ENCODE results near the gene CPA4.

CPA4 gene

DNA sequence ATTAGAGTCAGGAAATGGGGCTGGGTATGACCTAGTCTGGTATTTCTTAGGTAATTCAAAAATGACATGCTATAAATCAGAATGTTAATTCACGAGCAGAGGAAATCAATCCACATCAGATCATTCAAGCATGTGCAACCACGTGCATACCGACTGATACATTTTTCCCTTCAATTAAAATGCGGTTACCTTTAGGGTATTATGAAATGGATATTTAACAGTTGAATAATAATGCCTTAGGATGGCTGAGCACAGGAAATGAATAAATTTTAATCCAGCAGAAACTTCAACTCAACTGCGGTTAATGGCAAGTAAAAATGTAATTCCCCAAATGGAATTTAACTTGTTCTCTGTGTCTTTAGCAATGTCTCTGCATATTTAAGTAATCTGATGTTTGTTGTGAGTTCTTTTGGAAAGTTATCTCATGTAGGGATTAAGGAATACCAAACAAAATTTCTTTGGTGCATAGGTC lies 17.1 kb upstream of the CPA4 start:
- no peak for DNase-seq

DNA sequence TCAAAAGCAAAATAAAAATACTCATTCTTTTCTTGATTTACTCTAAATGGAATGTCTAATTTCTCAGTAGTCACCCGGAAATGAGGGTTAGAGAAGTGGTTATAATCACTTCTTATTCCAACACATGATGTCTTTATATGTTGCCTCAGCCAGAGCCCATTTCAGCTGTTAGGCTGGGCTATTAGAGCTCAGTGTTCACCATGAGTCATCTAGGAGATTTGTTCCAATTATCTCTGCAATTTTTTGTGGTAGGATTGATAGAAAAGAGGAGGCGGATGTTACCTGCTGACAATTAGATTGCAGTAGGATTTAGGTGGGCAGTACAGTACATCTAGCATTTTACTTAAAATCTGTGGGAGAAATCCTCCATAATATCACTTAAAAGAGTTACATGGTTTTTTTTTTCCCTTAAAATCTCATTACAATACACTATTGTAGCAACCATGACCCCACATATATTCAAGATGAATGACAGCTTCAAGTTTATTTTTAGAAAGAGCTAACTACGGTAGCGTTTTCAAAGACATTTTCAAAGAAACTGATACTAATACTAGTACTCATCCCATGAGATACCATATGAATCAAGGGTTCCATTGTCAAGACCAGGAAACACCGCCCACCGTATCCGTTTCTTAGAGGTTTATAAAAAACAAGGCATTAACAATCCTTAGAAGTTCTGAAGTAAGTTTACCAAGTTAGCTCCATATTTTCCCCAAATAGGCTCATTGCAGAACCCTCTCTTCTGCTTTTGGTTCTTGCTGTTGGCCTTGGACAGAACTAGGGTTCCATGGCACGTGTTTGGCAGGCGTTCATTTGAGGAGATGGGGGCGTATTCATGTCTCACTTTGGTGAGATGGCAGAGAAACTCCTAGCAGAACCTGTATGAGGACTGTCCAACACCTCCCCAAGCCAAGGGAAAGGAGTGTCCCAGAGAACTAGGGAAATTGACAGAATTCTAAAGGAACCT lies 15.9 kb upstream of the CPA4 start:
- DNase-seq, result peak; percentile 73

DNA sequence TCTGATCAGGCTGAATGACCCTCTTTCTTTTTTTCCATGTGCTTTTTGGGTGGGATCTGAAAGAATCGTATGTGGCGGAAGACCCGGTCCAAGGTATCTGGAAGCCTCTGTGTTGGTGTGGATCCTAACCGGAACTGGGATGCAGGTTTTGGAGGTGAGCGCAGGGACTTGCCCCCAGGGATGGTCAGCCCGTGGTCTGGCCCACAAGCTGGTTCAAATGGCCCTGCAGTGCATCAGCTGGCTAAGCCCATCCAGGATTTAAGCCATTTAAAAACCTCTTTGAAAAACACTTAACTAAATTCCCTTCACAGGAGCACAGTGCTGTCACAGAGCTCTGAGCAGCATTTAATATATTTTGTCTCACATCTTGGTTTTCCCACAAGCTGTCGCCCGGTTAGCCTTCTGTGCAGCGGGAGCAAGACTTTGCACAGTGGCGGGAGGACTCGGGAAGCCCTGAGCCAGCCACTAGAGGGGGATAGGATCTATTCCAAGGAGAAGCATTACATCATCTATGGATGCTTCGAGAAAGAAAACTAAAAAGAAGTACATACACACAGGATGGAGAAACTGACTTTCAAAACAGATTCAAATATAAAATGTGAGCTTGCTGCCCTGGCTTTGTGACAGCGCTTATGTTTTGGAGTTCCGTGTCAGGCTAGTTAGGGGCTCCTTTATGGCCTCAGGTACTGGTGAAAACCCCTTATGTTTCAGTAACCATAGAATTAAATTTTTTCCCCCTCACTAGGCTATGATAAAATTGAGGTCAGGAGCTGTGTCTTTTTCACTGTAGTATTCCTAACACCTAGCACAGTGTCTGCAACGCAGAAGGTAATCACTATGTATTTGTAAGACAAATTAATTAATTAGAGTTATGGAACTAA lies 15.0 kb upstream of the CPA4 start:
- DNase-seq, result no peak

DNA sequence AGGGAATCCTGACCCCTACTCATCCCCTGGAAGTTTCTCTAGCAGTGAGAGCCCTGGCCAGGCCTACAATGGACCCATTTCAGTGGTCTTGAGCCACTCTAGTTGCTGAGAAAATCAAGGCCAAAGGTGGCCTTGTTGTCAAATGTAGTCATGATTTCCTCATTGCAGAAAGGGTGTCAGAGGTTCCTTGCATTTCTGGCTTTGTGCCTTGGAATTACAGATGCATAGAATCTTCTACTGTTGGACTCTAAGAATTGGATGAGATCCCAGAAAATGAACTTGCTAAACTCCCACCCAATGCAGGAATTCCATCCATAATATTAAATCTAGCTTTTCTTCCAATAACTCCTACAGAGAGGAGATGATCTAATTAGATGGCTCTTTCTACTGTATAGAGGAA lies 14.1 kb upstream of the CPA4 start:
- DNase-seq, result no peak

GRCh38 chr7:130279286-130279685 lies 13.7 kb upstream of the CPA4 start:
- DNase-seq, result no peak

DNA sequence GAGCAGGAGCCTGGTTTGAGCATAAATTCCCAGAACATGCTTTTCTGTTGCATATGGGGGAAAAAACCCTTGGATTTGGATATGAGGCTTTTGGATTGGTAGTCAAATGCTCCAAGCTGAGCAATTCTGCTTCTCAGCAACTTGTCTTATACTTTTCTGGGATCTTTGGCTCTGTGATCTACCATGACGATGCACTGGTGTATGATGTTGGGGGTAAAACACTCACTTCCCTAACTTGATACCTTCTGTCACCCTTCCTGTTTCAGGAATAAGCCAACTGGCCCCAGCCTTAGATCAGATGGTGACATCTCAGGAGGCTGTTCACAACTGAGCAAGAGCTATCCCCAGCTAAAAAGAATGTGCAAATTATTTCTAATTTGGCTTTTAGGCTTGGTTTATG lies 13.1 kb upstream of the CPA4 start:
- DNase-seq, result no peak

- DNase-seq, result no peak
Measured at GRCh38 chr7:130281260-130281659, 11.7 kb upstream of the CPA4 start.

DNA sequence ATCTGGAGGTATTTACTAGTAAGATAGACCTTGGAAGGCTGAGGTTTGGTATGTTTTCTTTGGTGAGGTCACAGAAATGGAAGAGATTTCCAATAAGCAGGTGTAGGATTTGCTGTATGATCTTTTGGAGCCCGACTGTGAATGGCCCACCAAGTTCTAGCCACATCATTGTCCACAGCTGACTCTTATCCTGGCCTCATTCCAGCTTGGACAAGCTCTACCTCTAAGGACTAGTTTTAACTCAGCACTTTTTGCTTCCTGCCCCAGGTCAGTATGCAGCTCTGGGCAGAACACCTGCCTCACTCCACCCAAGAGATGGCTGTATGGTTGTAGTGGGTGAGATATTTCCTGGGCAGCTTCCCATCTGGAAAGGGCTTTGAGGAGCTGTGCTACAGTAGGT lies 6.1 kb upstream of the CPA4 start:
- DNase-seq, result no peak

GRCh38 chr7:130288168-130288567 lies 4.8 kb upstream of the CPA4 start:
- no peak for DNase-seq

DNA sequence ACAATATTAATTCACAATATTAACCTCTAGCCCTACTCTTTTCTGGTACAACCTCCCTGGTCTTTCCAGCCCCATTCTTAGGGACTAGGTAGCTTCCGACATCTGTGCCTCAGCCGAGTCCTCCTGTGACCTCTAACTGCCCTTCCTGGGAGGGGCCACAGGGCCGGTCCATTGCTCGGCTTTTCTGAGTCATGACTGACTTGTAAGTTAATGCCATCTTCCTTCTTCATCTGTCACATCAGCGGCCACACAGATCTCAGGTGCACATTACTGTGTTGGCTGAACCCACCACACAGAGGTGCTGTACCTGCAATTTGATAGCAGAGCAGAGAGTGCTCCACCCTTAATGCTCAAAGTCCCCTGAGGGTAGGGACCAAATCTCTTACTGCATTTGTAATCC lies 4.1 kb upstream of the CPA4 start:
- DNase-seq, result no peak

DNA sequence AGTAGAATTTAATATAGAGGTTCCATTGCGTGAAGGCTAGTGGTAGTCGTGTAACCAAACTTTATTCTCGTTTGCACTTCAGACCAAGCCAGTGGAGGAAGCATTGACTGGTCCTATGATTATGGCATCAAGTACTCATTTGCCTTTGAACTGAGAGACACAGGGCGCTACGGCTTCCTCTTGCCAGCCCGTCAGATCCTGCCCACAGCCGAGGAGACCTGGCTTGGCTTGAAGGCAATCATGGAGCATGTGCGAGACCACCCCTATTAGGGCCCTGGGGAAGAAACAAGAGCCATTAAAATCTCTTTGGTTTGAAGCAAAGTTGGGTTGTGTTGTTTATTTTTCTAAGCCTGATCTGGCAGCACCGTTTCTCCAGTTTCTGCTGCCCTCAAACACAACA lies 3.5 kb upstream of the CPA4 start:
- no peak for DNase-seq

GRCh38 chr7:130290745-130291144 lies 2.2 kb upstream of the CPA4 start:
- DNase-seq, result no peak

- DNase-seq, result no peak
Measured at GRCh38 chr7:130293521-130293920, 560 bp downstream of the CPA4 start.

DNA sequence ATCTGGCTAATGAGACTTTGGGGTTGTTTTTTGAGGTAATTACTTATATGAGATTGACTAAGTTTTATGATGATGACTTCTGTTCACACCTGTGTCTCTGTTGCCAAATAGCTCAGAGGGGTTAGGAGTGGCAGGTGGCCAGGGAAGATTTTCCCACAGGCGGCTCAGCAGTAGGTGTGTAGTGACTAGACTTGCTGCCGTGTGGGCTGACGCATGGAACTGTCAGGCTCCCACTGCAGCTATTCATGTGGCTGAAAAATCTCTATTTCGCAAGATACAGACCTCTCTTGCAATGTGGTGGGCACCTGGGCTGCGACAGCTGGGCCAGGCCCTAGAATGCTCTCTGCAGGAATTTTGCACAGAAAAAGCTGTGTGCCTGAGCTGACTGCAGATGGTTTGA lies 1.4 kb downstream of the CPA4 start:
- no peak for DNase-seq

GRCh38 chr7:130296221-130296951 lies 3.4 kb downstream of the CPA4 start:
- DNase-seq, result no peak

- DNase-seq, result no peak
Measured at GRCh38 chr7:130297628-130298543, 4.9 kb downstream of the CPA4 start.

DNA sequence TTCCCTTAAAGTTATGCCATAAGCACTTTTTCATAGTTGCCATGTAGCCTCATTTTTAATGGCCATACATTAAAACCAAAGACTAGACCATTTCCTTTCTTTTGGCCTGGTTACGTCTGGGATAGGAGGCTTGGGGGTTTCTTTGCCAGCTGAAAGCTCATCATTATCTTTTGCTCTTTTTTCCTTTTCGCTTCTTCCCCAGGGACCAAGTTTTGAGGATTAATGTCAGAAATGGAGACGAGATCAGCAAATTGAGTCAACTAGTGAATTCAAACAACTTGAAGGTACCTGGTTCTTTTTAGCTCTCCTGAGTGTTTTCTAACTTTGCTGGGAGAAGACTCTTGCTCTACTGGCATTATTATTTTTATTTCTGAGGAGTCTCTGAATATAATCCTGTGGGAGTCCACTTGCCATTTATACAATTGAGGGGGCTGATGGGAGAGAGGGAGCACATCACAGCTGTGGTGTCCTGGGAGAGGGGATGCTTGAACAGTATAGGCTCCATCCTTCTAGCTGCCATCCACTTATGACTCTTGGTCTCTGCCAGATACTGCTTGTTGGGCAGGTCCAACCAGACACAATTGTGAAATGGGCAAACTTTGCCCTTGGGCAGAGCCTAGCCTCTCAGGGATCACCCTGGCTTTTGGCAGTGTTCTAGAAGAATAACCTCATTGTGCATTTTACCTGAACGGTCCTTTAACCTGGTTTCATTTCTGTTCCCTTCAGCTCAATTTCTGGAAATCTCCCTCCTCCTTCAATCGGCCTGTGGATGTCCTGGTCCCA lies 5.8 kb downstream of the CPA4 start:
- DNase-seq, result no peak

DNA sequence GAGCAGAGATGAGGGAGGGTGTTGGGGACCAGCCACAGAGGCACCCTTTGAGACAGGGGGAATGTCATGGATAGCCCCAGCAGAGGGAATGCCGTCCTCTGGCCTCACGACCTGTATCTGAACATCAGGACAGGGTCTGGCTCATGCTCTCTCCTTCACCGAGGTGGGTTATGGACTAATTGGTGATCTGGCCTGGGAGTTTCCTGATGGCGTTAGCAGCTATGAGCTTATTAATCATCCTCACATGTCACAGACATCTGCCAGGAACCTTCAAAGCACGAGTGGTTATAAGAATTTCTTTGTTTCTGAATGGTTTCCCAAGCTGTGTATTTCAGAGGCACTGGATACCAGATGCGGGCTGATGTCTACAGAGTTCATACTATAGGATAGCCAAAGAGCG lies 6.9 kb downstream of the CPA4 start:
- DNase-seq, result no peak

- DNase-seq, result no peak
Measured at GRCh38 chr7:130301501-130302020, 8.6 kb downstream of the CPA4 start.

DNA sequence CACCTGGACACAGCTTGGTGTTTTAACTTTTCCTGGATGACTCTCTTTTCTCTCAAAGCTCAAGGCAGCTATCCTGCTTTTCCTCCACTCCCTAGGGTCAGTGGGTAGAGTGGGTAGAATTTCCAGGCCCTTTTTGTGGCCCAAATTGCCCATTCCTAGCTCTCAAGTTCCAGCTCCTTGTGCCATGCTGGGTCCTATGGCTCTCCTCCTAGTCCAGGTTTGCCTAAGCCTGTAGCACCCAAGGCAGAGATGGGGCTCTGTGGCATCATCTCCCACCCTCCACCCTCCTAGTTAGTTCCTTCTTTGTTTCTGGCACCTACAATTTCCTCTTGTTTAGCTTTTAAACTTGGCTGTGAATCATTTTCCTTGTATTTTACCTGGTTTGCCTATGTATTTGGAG lies 9.7 kb downstream of the CPA4 start:
- no peak for DNase-seq

DNA sequence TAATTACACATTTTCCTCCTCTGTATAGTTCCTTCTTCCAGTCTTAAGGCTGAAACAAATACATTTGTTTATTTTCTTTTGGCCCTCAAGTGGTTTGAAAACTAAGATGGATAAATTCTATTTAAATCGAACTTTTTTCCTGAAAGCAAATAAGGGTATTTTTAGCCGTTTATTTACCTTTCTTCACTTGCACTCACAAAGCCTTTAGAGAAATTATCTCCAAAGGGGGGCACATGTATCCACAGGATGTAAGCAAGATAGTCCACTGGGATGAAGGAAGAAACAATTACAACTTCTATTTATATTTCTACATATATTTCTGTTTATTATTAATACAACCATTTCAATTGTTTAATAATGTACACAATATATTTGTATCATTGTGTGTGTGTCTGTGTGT lies 10.2 kb downstream of the CPA4 start:
- no peak for DNase-seq

Data from stimulated activated CD4-positive, alpha-beta T cell treated with anti-CD3 and anti-CD28 coated beads, Interleukin-15, amount 100 ng/mL, for 24 hours (primary cell).